ENCODE data around the gene DEDD2. TPM values are rescaled to one million over a fixed set of nuclear protein-coding genes. Genes with fewer than 3 reads are reported as not detected.
A peak's percentile ranks its signal among the peaks of the same experiment; 100 is the strongest.

Gene DEDD2
- total and polyA plus RNA-seq, 10 of the 15 experiments (the other 5 are each of a cell fraction or from before 2014, with no cell fraction given), result 2.5 to 24.7 (median 17.6) TPM

- TF ChIP-seq ZBTB4 (CRISPR knock-in tag; IDR thresholded peaks at IDR 0.05) (no peak), SMAD1 (IDR thresholded peaks at IDR 0.05; ENCODE audit: low read depth, partially characterized antibody) (no peak), SP1 (IDR thresholded peaks at IDR 0.05; ENCODE audit: low read depth, low read length) (peak; percentile 9), ZNF217 (IDR thresholded peaks at IDR 0.05) (no peak), RCOR1 (conservative IDR thresholded peaks at IDR 0.05; ENCODE audit: low read depth, low read length) (0 out of 2 replicates have a peak, but pooled peaks have one; percentile 53), ZNF384 (IDR thresholded peaks at IDR 0.05; ENCODE audit: borderline replicate concordance, low read depth, low read length) (no peak), CBFB (IDR thresholded peaks at IDR 0.05; ENCODE audit: low read depth) (0 out of 2 replicates have a peak, but pooled peaks have one; percentile 58), USF2 (IDR thresholded peaks at IDR 0.05; ENCODE audit: borderline replicate concordance, low read depth, low read length) (peak; percentile 81), MYB (IDR thresholded peaks at IDR 0.05; ENCODE audit: borderline replicate concordance, low read depth, low read length) (no peak), SRF (IDR thresholded peaks at IDR 0.05; ENCODE audit: low read depth in 2 of 2, low read length in 2 of 2) (peak in 1 of 2 experiments; percentile 78; a peak in 2 of 4 replicates), DPF2 (IDR thresholded peaks at IDR 0.05) (no peak), MTA3 (IDR thresholded peaks at IDR 0.05; ENCODE audit: borderline replicate concordance, low read length) (peak; percentile 62; the same call in 1 of the 2 replicates), ZBED1 (IDR thresholded peaks at IDR 0.05; ENCODE audit: borderline replicate concordance) (no peak), NRF1 (conservative IDR thresholded peaks at IDR 0.05; ENCODE audit: low read depth, low read length) (no peak)
- TF ChIP-seq, protein P1, sequence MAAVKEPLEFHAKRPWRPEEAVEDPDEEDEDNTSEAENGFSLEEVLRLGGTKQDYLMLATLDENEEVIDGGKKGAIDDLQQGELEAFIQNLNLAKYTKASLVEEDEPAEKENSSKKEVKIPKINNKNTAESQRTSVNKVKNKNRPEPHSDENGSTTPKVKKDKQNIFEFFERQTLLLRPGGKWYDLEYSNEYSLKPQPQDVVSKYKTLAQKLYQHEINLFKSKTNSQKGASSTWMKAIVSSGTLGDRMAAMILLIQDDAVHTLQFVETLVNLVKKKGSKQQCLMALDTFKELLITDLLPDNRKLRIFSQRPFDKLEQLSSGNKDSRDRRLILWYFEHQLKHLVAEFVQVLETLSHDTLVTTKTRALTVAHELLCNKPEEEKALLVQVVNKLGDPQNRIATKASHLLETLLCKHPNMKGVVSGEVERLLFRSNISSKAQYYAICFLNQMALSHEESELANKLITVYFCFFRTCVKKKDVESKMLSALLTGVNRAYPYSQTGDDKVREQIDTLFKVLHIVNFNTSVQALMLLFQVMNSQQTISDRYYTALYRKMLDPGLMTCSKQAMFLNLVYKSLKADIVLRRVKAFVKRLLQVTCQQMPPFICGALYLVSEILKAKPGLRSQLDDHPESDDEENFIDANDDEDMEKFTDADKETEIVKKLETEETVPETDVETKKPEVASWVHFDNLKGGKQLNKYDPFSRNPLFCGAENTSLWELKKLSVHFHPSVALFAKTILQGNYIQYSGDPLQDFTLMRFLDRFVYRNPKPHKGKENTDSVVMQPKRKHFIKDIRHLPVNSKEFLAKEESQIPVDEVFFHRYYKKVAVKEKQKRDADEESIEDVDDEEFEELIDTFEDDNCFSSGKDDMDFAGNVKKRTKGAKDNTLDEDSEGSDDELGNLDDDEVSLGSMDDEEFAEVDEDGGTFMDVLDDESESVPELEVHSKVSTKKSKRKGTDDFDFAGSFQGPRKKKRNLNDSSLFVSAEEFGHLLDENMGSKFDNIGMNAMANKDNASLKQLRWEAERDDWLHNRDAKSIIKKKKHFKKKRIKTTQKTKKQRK (IDR thresholded peaks at IDR 0.05; ENCODE audit: low read depth, low read length), result no peak
- TF ChIP-seq, protein P2, sequence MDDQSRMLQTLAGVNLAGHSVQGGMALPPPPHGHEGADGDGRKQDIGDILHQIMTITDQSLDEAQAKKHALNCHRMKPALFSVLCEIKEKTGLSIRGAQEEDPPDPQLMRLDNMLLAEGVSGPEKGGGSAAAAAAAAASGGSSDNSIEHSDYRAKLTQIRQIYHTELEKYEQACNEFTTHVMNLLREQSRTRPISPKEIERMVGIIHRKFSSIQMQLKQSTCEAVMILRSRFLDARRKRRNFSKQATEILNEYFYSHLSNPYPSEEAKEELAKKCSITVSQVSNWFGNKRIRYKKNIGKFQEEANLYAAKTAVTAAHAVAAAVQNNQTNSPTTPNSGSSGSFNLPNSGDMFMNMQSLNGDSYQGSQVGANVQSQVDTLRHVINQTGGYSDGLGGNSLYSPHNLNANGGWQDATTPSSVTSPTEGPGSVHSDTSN (IDR thresholded peaks at IDR 0.05; ENCODE audit: insufficient replicate concordance, low read depth, low read length), result no peak
- TF ChIP-seq, protein P3, sequence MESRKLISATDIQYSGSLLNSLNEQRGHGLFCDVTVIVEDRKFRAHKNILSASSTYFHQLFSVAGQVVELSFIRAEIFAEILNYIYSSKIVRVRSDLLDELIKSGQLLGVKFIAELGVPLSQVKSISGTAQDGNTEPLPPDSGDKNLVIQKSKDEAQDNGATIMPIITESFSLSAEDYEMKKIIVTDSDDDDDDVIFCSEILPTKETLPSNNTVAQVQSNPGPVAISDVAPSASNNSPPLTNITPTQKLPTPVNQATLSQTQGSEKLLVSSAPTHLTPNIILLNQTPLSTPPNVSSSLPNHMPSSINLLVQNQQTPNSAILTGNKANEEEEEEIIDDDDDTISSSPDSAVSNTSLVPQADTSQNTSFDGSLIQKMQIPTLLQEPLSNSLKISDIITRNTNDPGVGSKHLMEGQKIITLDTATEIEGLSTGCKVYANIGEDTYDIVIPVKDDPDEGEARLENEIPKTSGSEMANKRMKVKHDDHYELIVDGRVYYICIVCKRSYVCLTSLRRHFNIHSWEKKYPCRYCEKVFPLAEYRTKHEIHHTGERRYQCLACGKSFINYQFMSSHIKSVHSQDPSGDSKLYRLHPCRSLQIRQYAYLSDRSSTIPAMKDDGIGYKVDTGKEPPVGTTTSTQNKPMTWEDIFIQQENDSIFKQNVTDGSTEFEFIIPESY (IDR thresholded peaks at IDR 0.05), result 0 out of 2 replicates have a peak, but pooled peaks have one; percentile 18
These were observed 27.1 kb upstream of the DEDD2 start (continued) for GRCh38 chr19:42244347-42245220.

Measured in GM12878 (cell line).